Measurements from ENCODE around the gene CDON. TPM values are rescaled to one million over a fixed set of nuclear protein-coding genes. Genes with fewer than 3 reads are reported as not detected.

CDON gene
- total RNA-seq, 2 donors from 2014 or later = 17.6 to 21.9 TPM

DNA sequence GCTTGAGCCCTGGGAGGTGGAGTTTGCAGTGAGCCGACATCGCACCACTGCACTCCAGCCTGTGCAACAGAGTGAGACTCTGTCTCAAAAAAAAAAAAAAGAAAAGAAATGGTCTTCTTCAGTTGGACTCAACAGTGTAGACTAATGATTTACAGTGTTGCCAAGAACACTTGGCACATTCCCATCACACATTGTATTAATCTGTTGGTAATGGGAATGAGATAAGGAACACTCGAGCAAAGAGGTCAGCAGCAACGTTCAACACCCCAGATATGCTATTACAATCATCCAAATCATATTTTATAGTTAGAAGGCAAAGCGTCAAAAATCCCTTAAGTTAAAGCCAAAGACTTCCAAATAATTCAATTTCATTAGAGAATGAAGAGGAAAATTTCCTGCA lies 14.5 kb downstream of the CDON start:
- H3K27me3 ChIP-seq = no peaks in the 10 kb centered on the region
- peaks cover 0 to 6% of the 10 kb centered on the region in 2 donors for H3K4me1 ChIP-seq
- no peak overlapping the region for H3K4me3 ChIP-seq
- no peak for DNase-seq (ENCODE audit: low spot score)
- H3K9me3 ChIP-seq = no peaks in the 10 kb centered on the region
- TF ChIP-seq, protein P1, sequence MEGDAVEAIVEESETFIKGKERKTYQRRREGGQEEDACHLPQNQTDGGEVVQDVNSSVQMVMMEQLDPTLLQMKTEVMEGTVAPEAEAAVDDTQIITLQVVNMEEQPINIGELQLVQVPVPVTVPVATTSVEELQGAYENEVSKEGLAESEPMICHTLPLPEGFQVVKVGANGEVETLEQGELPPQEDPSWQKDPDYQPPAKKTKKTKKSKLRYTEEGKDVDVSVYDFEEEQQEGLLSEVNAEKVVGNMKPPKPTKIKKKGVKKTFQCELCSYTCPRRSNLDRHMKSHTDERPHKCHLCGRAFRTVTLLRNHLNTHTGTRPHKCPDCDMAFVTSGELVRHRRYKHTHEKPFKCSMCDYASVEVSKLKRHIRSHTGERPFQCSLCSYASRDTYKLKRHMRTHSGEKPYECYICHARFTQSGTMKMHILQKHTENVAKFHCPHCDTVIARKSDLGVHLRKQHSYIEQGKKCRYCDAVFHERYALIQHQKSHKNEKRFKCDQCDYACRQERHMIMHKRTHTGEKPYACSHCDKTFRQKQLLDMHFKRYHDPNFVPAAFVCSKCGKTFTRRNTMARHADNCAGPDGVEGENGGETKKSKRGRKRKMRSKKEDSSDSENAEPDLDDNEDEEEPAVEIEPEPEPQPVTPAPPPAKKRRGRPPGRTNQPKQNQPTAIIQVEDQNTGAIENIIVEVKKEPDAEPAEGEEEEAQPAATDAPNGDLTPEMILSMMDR (IDR thresholded peaks at IDR 0.05) = no peak
- no peaks in the 10 kb centered on the region for H3K36me3 ChIP-seq
- no peak overlapping the region for H3K27ac ChIP-seq

DNA sequence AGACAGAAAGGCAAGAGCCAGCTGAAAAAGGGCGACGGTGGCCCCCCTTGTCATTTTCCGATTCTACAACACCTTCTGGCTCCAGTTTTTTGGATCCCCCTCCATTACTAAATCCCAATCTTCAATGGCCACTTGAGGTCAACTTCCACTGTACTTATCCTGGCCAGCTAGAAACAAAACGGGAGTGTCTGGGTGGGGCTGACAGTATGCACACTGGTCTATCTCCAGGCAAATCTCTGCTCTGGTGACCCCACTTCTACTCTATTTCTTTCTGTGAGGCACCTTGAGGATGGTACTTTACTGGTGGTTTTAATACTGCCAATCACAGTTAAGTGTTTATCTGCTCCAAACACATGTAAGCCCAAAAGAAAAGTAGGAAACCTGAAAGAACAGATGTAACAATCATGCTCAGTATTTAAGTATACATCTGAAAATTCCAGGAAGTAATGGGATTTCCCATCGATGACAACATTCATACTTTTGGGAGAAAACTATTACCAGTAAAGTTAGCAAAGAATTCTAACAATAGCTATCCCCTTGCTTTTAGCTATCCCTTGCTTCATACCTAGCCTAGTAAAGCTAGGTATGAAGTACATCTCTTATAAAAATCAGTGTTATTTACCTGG lies 16.0 kb downstream of the CDON start:
- TF ChIP-seq, protein P1 (IDR thresholded peaks at IDR 0.05) = no peak
- no peak overlapping the region for H3K27ac ChIP-seq
- no peak for DNase-seq (ENCODE audit: low spot score)
- no peaks in the 10 kb centered on the region for H3K27me3 ChIP-seq
- H3K36me3 ChIP-seq = no peaks in the 10 kb centered on the region
- peaks cover 0 to 6% of the 10 kb centered on the region in 2 donors for H3K4me1 ChIP-seq
- H3K4me3 ChIP-seq = no peak overlapping the region
- no peaks in the 10 kb centered on the region for H3K9me3 ChIP-seq

DNA sequence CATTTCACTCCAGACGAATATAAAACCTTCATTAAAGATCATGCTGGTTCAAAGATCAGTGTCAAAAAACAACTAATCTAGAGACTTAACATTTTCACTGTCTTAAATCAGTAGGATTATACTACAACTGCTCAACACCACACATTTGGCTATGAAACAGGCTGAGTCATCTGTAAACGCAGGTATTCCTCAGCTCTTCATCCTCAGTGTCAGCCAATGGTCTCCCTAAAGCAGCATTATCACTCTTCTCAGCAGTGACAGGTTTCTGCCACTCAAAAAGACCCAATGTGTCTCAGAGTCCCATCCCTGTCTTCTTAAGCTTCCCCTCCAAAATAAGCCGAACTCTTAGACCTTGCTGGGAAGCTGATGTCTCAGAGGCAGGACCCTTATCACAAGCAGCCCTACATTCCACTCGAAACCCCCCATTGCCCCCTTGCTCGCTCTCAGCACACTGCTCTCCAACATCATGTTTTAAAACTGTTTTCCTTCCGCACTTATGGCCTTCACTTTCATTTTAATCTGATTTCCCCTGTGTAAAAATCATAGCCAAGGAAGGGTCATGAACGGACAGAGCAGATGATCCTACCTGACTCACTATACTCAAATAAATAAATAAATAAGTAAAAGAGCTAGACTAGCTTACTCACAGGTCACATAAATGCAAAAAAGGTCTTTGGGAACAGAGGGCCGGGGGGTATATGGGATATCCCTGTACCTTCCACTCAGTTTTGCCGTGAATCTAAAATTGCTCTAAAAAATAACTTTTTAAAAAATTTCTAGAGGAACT lies 23.0 kb downstream of the CDON start:
- no peak for DNase-seq (ENCODE audit: low spot score)
- H3K27me3 ChIP-seq = no peaks in the 10 kb centered on the region
- H3K9me3 ChIP-seq = no peaks in the 10 kb centered on the region
- H3K36me3 ChIP-seq = no peaks in the 10 kb centered on the region
- H3K27ac ChIP-seq = no peak overlapping the region
- H3K4me1 ChIP-seq = peaks cover 0 to 8% of the 10 kb centered on the region in 2 donors
- TF ChIP-seq, protein P1 (IDR thresholded peaks at IDR 0.05) = no peak
- H3K4me3 ChIP-seq = no peak overlapping the region

DNA sequence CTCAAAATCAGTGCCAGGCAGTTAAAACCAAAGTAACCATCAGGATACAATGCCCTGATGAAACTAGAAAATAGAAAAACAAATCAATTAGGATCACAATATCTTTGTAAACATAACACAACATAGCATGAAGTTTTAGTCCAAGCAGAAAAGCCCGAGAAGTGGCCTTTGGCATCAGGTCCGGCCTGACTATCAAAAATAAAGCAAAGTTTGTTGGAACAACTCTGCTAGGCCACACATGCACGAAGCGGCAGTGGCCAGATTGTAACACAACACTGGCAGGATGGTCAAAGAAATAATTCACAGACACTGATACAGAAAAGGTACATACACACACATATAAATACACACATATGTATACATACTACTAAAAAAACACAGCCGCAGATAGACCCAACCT lies 26.9 kb downstream of the CDON start:
- TF ChIP-seq, protein P1 (IDR thresholded peaks at IDR 0.05) = no peak
- Histone ChIP-seq H3K36me3 (no peaks in the 10 kb centered on the region), H3K4me3 (no peak overlapping the region), H3K4me1 (peaks cover 0 to 17% of the 10 kb centered on the region in 2 donors), H3K27ac (no peak overlapping the region), H3K9me3 (no peaks in the 10 kb centered on the region), H3K27me3 (no peaks in the 10 kb centered on the region)
- DNase-seq (ENCODE audit: low spot score) = no peak

DNA sequence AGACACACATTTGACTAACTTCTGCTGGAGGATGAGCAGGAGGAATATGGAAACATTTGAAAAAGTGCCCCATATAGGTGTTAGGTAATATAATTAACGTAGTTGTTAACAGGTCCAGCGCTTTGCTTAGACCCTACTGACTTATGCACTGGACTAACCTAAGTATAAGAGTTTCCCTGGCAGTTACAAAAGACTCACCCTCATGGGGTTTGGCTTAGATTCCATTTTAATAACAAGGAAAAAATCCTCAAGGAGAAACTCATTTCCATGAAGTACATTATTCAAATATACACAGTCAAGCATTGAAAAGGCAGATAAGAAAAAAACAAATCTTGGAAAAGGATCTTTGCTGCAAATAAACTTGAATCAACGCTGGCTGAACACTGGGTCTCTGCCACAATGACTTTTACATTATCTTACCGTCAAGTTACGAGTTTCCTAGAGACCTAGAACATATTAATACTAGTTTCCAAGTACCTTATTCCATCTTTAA lies 27.7 kb downstream of the CDON start:
- Histone ChIP-seq H3K36me3 (no peaks in the 10 kb centered on the region), H3K4me3 (no peak overlapping the region), H3K9me3 (no peaks in the 10 kb centered on the region), H3K4me1 (peaks cover 0 to 17% of the 10 kb centered on the region in 2 donors), H3K27ac (no peak overlapping the region), H3K27me3 (no peaks in the 10 kb centered on the region)
- no peak for DNase-seq (ENCODE audit: low spot score)
- TF ChIP-seq, protein P1 (IDR thresholded peaks at IDR 0.05) = no peak

Data from right atrium auricular region (tissue), 2 donors.